Smooth muscle cell (in vitro differentiated cells): ENCODE results near the gene CUL7. TPM values are rescaled to one million over a fixed set of nuclear protein-coding genes. Genes with fewer than 3 reads are reported as not detected.
A peak's percentile ranks its signal among the peaks of the same experiment; 100 is the strongest.

Experiments used
- DNase-seq: peaks from one replicate; lab custom pipeline; 2025; ENCODE audit not compliant: unreplicated experiment; lab: John Stamatoyannopoulos, UW
- H2AFZ ChIP-seq: fragments of 200-600 bp; sonication (generic); 2 replicates; pipeline ENCODE4 v1.6.0; 2016; ENCODE audit warnings: antibody characterized with exemption, low read depth, mild to moderate bottlenecking
- H3F3A ChIP-seq: fragments of 200-600 bp; sonication (generic); 2 replicates; pipeline ENCODE4 v1.6.0; 2017; ENCODE audit warnings: antibody characterized with exemption, low read depth
- H3K27ac ChIP-seq: fragments of 200-600 bp; sonication (generic); 2 replicates; pipeline ENCODE4 v1.5.1; 2016; ENCODE audit warnings: low read depth, mild to moderate bottlenecking
- H3K27me3 ChIP-seq: fragments of 200-600 bp; sonication (generic); 2 replicates; pipeline ENCODE4 v1.6.1; 2016; ENCODE audit warnings: low read depth, mild to moderate bottlenecking
- H3K36me3 ChIP-seq: fragments of 200-600 bp; sonication (generic); 2 replicates; pipeline ENCODE4 v1.5.1; 2016; ENCODE audit warnings: low read depth
- H3K4me1 ChIP-seq: fragments of 200-600 bp; sonication (generic); 2 replicates; pipeline ENCODE4 v1.5.1; 2016; ENCODE audit warnings: low read depth
- H3K4me2 ChIP-seq: fragments of 200-600 bp; sonication (generic); 2 replicates; pipeline ENCODE4 v1.6.0; 2016; ENCODE audit warnings: mild to moderate bottlenecking
- H3K4me3 ChIP-seq: fragments of 200-600 bp; sonication (generic); 2 replicates; pipeline ENCODE4 v1.5.1; 2016; ENCODE audit warnings: mild to moderate bottlenecking
- H3K79me2 ChIP-seq: fragments of 200-600 bp; sonication (generic); 2 replicates; pipeline ENCODE4 v1.6.0; 2016; ENCODE audit warnings: low read depth, mild to moderate bottlenecking
- H3K9ac ChIP-seq: fragments of 200-600 bp; sonication (generic); 2 replicates; pipeline ENCODE4 v1.6.0; 2016; ENCODE audit warnings: low read depth
- H3K9me3 ChIP-seq: fragments of 200-600 bp; sonication (generic); replicated peaks from 2 replicates; pipeline ENCODE4 v1.5.1; 2016; ENCODE audit warnings: low read depth
- H4K20me1 ChIP-seq: fragments of 200-600 bp; sonication (generic); 2 replicates; pipeline ENCODE4 v1.6.0; 2016; ENCODE audit warnings: low read depth
- WGBS: methylation state at CpG from one replicate; pipeline ENCODE4 v1.1.7; 2016; ENCODE audit warnings: low lambda C conversion rate; 5-methylcytosine and 5-hydroxymethylcytosine counted together
- polyA plus RNA-seq: library from polyadenylated mRNA; unstranded; fragments of >200 nt; fragmentation: Nextera tagmentation; extraction: Ambion mirVana; gene quantifications from 2 replicates; pipeline ENCODE4 v1.2.1, GENCODE V29; 2016
- total RNA-seq: library from RNA; depleted of rRNA; stranded (reverse); fragments of >200 nt; gene quantifications from 2 replicates; pipeline ENCODE4 v1.2.3, GENCODE V29; 2014
- TF ChIP-seq, protein P1 (sequence below): fragments of 200-600 bp; sonication (generic); IDR thresholded peaks from 2 replicates; pipeline ENCODE4 v1.5.1; 2017; ENCODE audit warnings: borderline replicate concordance, mild to moderate bottlenecking, antibody characterized with exemption; ENCODE audit not compliant: insufficient read depth, poor library complexity, severe bottlenecking

The CUL7 gene
- total and polyA plus RNA-seq, 2 experiments from 2014 or later = 36.9 to 49.6 TPM

DNA sequence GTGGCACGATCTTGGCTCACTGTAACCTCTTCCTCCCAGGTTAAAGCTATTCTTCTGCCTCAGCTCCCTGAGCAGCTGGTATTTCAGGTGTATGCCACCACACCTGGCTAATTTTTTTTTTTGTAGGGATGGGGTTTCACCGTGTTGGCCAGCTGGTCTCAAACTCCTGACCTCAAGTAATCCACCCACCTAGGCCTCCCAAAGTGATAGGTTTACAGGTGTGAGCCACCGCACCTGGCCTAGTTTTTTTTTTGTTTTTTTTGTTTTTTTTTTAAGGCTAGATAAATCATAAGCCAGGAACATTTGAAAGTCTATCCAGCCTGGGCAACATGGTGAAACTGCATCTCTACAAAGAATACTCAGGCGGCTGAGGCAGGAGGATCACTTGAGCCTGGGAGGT, 21.3 kb downstream of the CUL7 start:
- no peaks in the 10 kb centered on the region for H3K27me3 ChIP-seq
- H4K20me1 ChIP-seq = peaks cover 59% of the 10 kb centered on the region
- WGBS = 96% methylated on average over 4 of the region's 4 CpGs
- no peaks in the 10 kb centered on the region for H3K79me2 ChIP-seq
- no peaks in the 10 kb centered on the region for H3K9me3 ChIP-seq
- no peak overlapping the region for H3K9ac ChIP-seq
- TF ChIP-seq, protein P1, sequence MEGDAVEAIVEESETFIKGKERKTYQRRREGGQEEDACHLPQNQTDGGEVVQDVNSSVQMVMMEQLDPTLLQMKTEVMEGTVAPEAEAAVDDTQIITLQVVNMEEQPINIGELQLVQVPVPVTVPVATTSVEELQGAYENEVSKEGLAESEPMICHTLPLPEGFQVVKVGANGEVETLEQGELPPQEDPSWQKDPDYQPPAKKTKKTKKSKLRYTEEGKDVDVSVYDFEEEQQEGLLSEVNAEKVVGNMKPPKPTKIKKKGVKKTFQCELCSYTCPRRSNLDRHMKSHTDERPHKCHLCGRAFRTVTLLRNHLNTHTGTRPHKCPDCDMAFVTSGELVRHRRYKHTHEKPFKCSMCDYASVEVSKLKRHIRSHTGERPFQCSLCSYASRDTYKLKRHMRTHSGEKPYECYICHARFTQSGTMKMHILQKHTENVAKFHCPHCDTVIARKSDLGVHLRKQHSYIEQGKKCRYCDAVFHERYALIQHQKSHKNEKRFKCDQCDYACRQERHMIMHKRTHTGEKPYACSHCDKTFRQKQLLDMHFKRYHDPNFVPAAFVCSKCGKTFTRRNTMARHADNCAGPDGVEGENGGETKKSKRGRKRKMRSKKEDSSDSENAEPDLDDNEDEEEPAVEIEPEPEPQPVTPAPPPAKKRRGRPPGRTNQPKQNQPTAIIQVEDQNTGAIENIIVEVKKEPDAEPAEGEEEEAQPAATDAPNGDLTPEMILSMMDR = no peak
- no peak overlapping the region for H2AFZ ChIP-seq
- peaks cover 3% of the 10 kb centered on the region for H3K36me3 ChIP-seq
- no peak overlapping the region for H3K27ac ChIP-seq
- no peak overlapping the region for H3K4me2 ChIP-seq
- no peak overlapping the region for H3K4me3 ChIP-seq
- no peaks in the 10 kb centered on the region for H3K4me1 ChIP-seq
- DNase-seq = no peak
- peaks cover 42% of the 10 kb centered on the region for H3F3A ChIP-seq

DNA sequence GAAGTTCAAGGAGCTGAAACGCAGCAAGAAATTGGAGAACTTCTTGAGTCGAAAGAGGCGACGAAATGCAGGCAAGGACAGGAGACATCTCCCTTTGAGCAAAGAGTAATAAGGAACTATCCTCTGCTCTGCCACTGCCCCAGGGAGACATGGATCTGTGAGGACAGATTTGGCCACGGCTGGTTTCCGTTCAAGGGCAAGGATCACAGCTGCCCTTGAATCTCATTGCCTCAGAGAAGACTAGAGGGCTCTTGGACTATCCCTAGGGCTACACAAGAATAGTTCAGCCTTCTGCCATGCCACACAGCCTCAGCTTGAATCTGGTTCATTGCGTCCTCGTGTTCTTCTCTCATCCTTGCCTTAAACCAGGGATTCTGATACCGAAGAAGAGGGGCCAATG, 24.5 kb downstream of the CUL7 start:
- DNase-seq = no peak
- Histone ChIP-seq H3K27ac (peak overlapping the region; percentile 17), H2AFZ (no peak overlapping the region), H4K20me1 (peaks cover 75% of the 10 kb centered on the region), H3K4me2 (no peak overlapping the region), H3K9ac (no peak overlapping the region), H3K36me3 (peaks cover 3% of the 10 kb centered on the region), H3K27me3 (no peaks in the 10 kb centered on the region), H3K79me2 (peaks cover 6% of the 10 kb centered on the region), H3K4me1 (no peaks in the 10 kb centered on the region), H3K9me3 (no peaks in the 10 kb centered on the region), H3F3A (peaks cover 44% of the 10 kb centered on the region), H3K4me3 (no peak overlapping the region)
- TF ChIP-seq, protein P1 = no peak
- 99% methylated on average over 9 of the region's 9 CpGs for WGBS

- H3F3A ChIP-seq = peaks cover 42% of the 10 kb centered on the region
- peaks cover 10% of the 10 kb centered on the region for H3K4me1 ChIP-seq
- H3K27me3 ChIP-seq = no peaks in the 10 kb centered on the region
- no peak overlapping the region for H3K9ac ChIP-seq
- WGBS = 96% methylated on average over 5 of the region's 5 CpGs
- no peak overlapping the region for H3K4me3 ChIP-seq
- no peak for DNase-seq
- H3K79me2 ChIP-seq = peaks cover 31% of the 10 kb centered on the region
- no peak overlapping the region for H3K27ac ChIP-seq
- no peaks in the 10 kb centered on the region for H3K9me3 ChIP-seq
- H4K20me1 ChIP-seq = peaks cover 78% of the 10 kb centered on the region
- H3K4me2 ChIP-seq = no peak overlapping the region
- TF ChIP-seq, protein P1 = no peak
- peaks cover 3% of the 10 kb centered on the region for H3K36me3 ChIP-seq
- H2AFZ ChIP-seq = no peak overlapping the region
Measured at GRCh38 chr6:43026365-43026764, 27.3 kb downstream of the CUL7 start.

GRCh38 chr6:43024436-43024835, 29.2 kb downstream of the CUL7 start:
- Histone ChIP-seq H3K4me3 (no peak overlapping the region), H3K4me2 (no peak overlapping the region), H3K36me3 (peaks cover 3% of the 10 kb centered on the region), H3K9me3 (no peaks in the 10 kb centered on the region), H3K79me2 (peaks cover 31% of the 10 kb centered on the region), H3K27me3 (no peaks in the 10 kb centered on the region), H2AFZ (no peak overlapping the region), H4K20me1 (peaks cover 62% of the 10 kb centered on the region), H3F3A (peaks cover 41% of the 10 kb centered on the region), H3K27ac (no peak overlapping the region), H3K4me1 (peaks cover 16% of the 10 kb centered on the region), H3K9ac (no peak overlapping the region)
- DNase-seq = no peak
- TF ChIP-seq, protein P1 = no peak
- 95% methylated on average over 2 of the region's 2 CpGs for WGBS
